NCI-H510A (cell line): ENCODE measurements around the gene GPC1.

ENCODE experiments used
- DNase-seq: peaks from one replicate; lab custom pipeline; 2025; lab: John Stamatoyannopoulos, UW

GPC1 gene

GRCh38 chr2:240396623-240397541 lies 38.6 kb upstream of the GPC1 start:
- DNase-seq: no peak

- no peak for DNase-seq
Measured at GRCh38 chr2:240397542-240397916, 37.9 kb upstream of the GPC1 start.

GRCh38 chr2:240397924-240398645 lies 37.4 kb upstream of the GPC1 start:
- no peak for DNase-seq

- DNase-seq: no peak
Measured at GRCh38 chr2:240398661-240399267, 36.7 kb upstream of the GPC1 start.

DNA sequence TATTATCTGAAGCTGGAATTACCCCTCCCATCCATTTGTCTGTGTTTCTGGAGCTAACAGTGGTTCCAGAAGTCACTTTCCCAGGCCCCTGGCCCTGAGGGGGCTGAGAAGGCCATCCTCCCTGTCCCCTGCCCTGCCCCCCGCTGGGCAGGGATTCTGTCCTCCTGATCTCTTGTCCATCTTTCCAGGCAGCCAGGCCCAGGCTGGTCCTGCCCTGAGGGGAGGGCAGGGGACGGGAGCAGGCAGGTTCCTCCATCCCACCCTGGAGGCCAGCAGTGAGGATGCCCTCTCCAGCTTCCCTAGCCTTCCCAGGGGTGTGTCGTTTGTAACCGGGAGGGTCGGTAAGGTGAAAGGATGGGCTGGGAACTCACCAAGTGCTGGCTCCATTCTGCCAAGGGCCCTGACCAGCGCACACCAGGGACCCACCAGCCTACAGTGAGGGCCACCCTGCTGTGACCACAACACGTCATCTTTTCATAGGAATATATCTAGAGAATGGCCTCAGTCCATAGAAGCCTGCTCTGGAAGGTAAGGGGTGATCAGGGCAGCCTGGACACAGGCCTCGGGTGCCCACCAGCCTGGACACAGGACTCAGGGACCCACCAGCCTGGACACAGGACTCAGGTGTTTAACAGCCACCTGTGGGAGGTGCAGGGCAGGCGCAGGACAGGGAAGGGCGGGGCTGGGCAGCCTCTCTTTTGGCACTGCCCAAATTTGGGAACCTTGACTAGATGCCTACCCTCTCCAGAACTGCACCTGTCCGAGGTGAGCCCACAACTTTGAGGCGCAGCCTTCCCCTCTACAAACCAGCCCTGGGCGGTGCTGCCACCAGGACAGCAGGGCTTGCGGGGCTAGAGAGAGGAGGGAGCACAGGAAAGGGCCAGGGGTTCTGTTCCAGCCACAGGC lies 35.8 kb upstream of the GPC1 start:
- no peak for DNase-seq

GRCh38 chr2:240400371-240401161 lies 34.9 kb upstream of the GPC1 start:
- no peak for DNase-seq

DNA sequence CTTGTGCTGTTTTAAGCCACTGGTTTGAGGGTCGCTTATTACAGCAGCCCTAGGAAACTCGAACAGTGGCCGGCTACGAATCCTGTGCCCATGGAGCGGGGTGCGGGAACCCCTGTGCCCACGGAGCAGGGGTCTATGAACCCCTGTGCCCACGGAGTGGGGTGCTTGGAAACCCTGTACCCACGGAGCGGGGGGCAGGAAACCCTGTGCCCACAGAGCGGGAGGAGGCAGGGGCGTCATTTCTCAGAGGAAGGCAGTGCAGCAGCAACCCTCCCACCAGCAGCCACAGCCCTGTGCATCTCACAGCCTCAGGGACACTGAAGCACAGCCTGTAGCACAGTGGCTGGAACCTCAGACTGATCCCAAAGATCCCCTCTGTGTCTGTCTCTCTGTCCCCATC lies 34.2 kb upstream of the GPC1 start:
- no peak for DNase-seq

GRCh38 chr2:240401781-240402551 lies 33.5 kb upstream of the GPC1 start:
- DNase-seq: no peak

GRCh38 chr2:240402566-240403272 lies 32.7 kb upstream of the GPC1 start:
- DNase-seq: no peak

- no peak for DNase-seq
Measured at GRCh38 chr2:240403396-240404104, 31.9 kb upstream of the GPC1 start.

- DNase-seq: no peak
Measured at GRCh38 chr2:240404174-240404852, 31.1 kb upstream of the GPC1 start.

- DNase-seq: no peak
Measured at GRCh38 chr2:240405133-240405532, 30.3 kb upstream of the GPC1 start.

DNA sequence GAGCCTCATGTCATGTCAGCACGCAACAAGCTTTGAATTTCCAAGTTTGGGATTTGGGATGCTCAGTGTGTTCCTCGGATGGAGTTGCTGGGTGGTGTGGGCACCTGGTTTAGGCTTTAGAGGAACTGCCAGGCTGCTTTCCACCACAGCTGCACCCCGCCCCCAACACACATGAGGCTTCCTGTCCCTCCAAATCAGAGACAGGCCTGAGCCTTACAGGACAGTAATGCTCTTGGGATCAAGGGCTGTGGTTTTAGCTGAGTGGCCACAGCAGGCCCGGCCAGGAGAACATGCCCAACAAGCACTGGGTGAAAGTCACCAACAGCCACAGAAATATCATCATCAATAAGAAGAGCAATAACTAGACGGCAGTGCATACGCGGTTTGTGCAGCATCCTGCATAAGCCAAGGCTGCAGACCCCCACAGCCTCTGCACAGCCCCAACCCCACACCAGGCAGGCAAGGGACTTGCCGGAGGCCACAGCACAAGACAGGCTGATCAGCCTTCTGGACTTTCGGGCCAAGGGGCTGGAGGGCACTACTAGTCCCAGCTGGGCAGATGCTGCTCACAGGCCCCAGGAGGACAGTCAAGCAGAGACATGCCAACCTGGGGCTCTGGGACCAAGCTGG lies 29.7 kb upstream of the GPC1 start:
- no peak for DNase-seq

DNA sequence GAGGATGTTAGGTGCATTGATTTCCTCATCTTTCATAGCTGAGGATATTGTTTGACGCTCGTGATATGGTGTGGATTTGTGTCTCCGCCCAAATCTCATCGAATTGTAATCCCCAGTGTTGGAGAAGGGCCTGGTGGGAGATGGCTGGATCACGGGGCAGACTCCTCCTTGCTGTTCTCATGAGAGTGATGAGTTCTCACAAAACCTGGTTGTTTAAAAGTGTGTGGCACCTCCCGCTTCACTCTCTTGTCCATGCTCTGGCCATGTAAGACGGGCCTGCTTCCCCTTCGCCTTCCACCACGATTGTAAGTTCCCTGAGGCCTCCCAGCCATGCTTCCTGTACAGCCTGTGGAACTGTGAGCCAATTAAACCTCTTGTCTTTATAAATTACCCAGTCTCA lies 28.4 kb upstream of the GPC1 start:
- DNase-seq: no peak

- no peak for DNase-seq
Measured at GRCh38 chr2:240410004-240410403, 25.5 kb upstream of the GPC1 start.

- DNase-seq: no peak
Measured at GRCh38 chr2:240410808-240411207, 24.7 kb upstream of the GPC1 start.

- no peak for DNase-seq
Measured at GRCh38 chr2:240411261-240412160, 24.0 kb upstream of the GPC1 start.
